Dendritic cell treated with granulocyte-macrophage colony-stimulating factor and Interleukin-4, amounts not matched to agents 40 ng/mL and 50 ng/mL, for 4 days (primary cell): ENCODE measurements around the gene ZNF521.

Experiments used
- H3K27ac Mint-ChIP-seq: one replicate; pipeline ENCODE4 v1.8.0; 2022; ENCODE audit warnings: mild to moderate bottlenecking, mixed read lengths
- H3K27me3 Mint-ChIP-seq: one replicate; pipeline ENCODE4 v1.8.0; 2022; ENCODE audit warnings: mild to moderate bottlenecking, mixed read lengths
- H3K36me3 Mint-ChIP-seq: one replicate; pipeline ENCODE4 v1.8.0; 2022; ENCODE audit warnings: low read depth, mixed read lengths
- H3K4me1 Mint-ChIP-seq: one replicate; pipeline ENCODE4 v1.8.0; 2022; ENCODE audit warnings: low read depth, mixed read lengths
- H3K4me3 Mint-ChIP-seq: one replicate; pipeline ENCODE4 v1.8.0; 2022; ENCODE audit warnings: mild to moderate bottlenecking, moderate library complexity, mixed read lengths
- H3K9me3 Mint-ChIP-seq: one replicate; pipeline ENCODE4 v1.8.0; 2022; ENCODE audit warnings: mixed read lengths
- intact Hi-C: fragments of 100-400 bp; cut with micrococcal nuclease; formaldehyde crosslinking; loops from one replicate; pipeline ENCODE4 v1.15.0; 2022

ZNF521 gene

GRCh38 chr18:25349131-25349925 lies 2.6 kb downstream of the ZNF521 start:
- peak overlapping the region; percentile 91 for H3K4me3 Mint-ChIP-seq
- no peak overlapping the region for H3K27ac Mint-ChIP-seq
- no peaks in the 10 kb centered on the region for H3K9me3 Mint-ChIP-seq
- H3K4me1 Mint-ChIP-seq = peaks cover 14% of the 10 kb centered on the region
- H3K36me3 Mint-ChIP-seq = no peaks in the 10 kb centered on the region
- intact Hi-C loops = no loop called here
- peaks cover 70% of the 10 kb centered on the region for H3K27me3 Mint-ChIP-seq

GRCh38 chr18:25348386-25349130 lies 3.4 kb downstream of the ZNF521 start:
- intact Hi-C loops = no loop called here
- Mint-ChIP-seq H3K36me3 (no peaks in the 10 kb centered on the region), H3K4me1 (peaks cover 14% of the 10 kb centered on the region), H3K27ac (no peak overlapping the region), H3K4me3 (no peak overlapping the region), H3K9me3 (no peaks in the 10 kb centered on the region), H3K27me3 (peaks cover 63% of the 10 kb centered on the region)

- intact Hi-C loops = no loop called here
- Mint-ChIP-seq H3K27ac (no peak overlapping the region), H3K4me3 (no peak overlapping the region), H3K4me1 (peaks cover 22% of the 10 kb centered on the region), H3K36me3 (no peaks in the 10 kb centered on the region), H3K27me3 (peaks cover 49% of the 10 kb centered on the region), H3K9me3 (no peaks in the 10 kb centered on the region)
These were observed 5.4 kb downstream of the ZNF521 start for GRCh38 chr18:25346561-25346960.

GRCh38 chr18:25345081-25345866 lies 6.7 kb downstream of the ZNF521 start:
- Mint-ChIP-seq H3K9me3 (no peaks in the 10 kb centered on the region), H3K4me3 (no peak overlapping the region), H3K4me1 (peaks cover 18% of the 10 kb centered on the region), H3K36me3 (no peaks in the 10 kb centered on the region), H3K27ac (no peak overlapping the region), H3K27me3 (peaks cover 38% of the 10 kb centered on the region)
- intact Hi-C loops = no loop called here

DNA sequence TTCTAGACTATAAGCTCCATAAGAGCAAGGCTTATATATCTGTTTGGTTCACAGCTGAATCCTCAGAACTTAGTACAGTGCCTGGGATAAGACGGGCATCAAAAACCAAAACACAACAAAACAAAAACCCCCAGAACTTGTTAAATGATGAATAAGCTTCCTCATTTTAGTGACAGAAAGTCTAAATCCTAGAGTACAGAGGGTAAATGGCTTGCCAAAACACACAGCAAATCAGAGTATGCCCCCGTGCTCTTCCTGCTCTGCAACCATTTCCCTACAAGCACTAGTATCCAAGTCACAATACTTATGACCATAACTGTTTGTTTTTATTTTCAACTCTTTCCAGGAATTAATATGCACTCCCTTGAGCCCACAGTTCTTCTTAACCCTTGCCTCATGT lies 10.1 kb downstream of the ZNF521 start:
- intact Hi-C loops = no loop called here
- Mint-ChIP-seq H3K36me3 (no peaks in the 10 kb centered on the region), H3K9me3 (no peaks in the 10 kb centered on the region), H3K4me1 (peaks cover 11% of the 10 kb centered on the region), H3K4me3 (no peak overlapping the region), H3K27me3 (peaks cover 9% of the 10 kb centered on the region), H3K27ac (no peak overlapping the region)

- Mint-ChIP-seq H3K36me3 (no peaks in the 10 kb centered on the region), H3K27ac (no peak overlapping the region), H3K27me3 (peaks cover 5% of the 10 kb centered on the region), H3K4me1 (peaks cover 11% of the 10 kb centered on the region), H3K4me3 (no peak overlapping the region), H3K9me3 (no peaks in the 10 kb centered on the region)
- intact Hi-C loops = no loop called here
These were observed 11.2 kb downstream of the ZNF521 start for GRCh38 chr18:25340762-25341161.

DNA sequence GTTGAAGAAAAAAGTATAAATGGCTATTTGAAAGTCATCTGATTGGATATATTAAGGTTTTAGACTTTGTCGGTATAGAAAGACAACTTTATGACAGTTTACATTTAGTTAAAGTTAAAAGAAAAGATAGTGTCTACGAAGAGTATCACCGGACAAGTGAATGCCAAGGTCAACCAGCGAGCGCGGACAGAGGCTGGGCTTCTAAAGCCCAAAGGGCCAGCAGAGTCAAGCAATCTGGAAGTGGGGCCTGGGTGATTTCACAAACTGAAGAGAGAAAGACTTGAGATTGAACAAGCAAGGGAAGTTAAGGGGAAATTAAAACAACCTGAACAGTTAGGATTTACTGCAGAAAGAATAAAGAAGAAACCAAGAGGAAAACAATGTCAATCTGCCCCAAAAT lies 16.3 kb downstream of the ZNF521 start:
- Mint-ChIP-seq H3K36me3 (no peaks in the 10 kb centered on the region), H3K9me3 (no peaks in the 10 kb centered on the region), H3K27me3 (no peaks in the 10 kb centered on the region), H3K4me3 (no peak overlapping the region), H3K4me1 (no peaks in the 10 kb centered on the region), H3K27ac (no peak overlapping the region)
- intact Hi-C loops = no loop called here

DNA sequence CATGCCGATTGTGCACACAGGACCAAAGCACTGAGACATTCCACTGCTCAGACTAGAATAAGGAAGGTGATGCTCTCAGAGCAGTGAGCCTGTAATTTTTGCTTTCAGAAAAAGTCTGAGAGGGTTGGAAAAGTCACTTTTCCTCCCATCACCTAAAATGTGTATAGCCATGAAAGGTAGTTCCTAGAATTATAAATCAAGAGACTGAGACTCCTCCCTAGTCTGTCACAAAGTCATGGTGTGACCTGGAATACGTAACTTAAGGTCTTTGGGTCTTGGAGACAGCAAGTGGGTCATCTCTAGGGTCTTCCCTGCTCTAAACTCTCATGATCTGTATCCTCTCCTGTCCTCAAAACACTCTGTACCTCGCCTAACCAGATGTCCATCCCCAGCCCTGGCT lies 16.9 kb downstream of the ZNF521 start:
- H3K36me3 Mint-ChIP-seq = no peaks in the 10 kb centered on the region
- no peak overlapping the region for H3K4me3 Mint-ChIP-seq
- H3K4me1 Mint-ChIP-seq = no peaks in the 10 kb centered on the region
- H3K27me3 Mint-ChIP-seq = no peaks in the 10 kb centered on the region
- no peaks in the 10 kb centered on the region for H3K9me3 Mint-ChIP-seq
- intact Hi-C loops = no loop called here
- no peak overlapping the region for H3K27ac Mint-ChIP-seq

DNA sequence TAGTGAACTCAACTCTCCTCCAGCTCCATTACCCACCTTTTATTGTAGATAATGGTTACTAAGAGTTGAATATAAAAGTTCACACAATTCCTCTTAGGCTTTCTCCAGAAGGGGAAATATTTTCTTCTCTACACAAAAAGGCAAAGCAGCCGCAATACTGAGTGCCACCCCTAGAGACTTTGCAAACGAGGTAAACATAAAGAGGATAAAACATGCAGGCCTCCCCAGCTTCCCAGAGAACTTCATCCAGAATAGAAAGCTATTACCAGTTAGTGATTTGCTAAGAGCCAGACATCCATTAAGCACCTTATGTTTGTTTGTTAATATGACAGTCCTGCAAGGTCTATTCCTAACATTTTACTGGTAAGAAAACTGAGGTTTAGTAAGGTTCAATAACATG lies 17.4 kb downstream of the ZNF521 start:
- H3K27ac Mint-ChIP-seq = no peak overlapping the region
- H3K4me3 Mint-ChIP-seq = no peak overlapping the region
- H3K9me3 Mint-ChIP-seq = no peaks in the 10 kb centered on the region
- H3K27me3 Mint-ChIP-seq = no peaks in the 10 kb centered on the region
- H3K4me1 Mint-ChIP-seq = peaks cover 4% of the 10 kb centered on the region
- intact Hi-C loops = no loop called here
- H3K36me3 Mint-ChIP-seq = no peaks in the 10 kb centered on the region

DNA sequence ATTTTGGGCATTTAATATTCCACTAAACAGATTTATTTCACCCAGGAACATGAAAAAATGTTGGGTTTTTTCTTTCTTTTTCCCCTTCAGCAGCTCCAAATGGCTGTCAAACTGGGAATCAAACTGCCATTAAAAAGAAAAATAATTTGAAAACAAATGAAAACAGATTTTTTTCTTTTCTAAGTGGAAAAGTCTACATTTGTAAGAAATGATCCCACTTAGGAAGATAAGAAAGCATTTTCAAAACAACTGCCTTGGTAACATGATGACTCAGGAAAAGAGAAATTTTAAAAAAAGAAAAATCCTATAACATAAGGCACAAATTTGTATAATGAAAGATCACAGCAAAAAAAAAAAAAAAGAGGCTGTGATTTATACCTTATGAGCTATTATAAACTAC lies 20.0 kb downstream of the ZNF521 start:
- Mint-ChIP-seq H3K36me3 (no peaks in the 10 kb centered on the region), H3K27me3 (no peaks in the 10 kb centered on the region), H3K9me3 (no peaks in the 10 kb centered on the region), H3K4me1 (peaks cover 19% of the 10 kb centered on the region), H3K27ac (no peak overlapping the region), H3K4me3 (no peak overlapping the region)
- intact Hi-C loops = no loop called here

DNA sequence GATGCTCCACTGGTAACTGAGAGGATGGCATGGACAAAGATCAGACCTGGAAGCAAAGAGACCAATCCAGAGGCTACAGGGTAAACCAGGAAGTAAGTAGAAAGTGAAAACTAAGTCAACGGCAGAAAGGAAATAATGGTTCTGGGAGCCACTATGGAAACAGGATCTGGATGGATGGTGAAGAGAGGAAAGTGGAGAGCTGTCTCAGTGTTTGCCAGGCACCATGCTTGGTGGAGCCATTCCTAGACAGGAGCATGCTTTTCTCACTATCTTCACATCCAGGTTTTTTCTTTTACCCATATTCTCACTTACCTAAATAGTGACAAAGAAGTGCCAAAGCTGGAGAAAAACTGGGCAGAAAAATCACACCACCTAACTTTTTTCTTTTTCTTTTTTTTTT lies 22.2 kb downstream of the ZNF521 start:
- intact Hi-C loops = no loop called here
- Mint-ChIP-seq H3K9me3 (no peaks in the 10 kb centered on the region), H3K36me3 (no peaks in the 10 kb centered on the region), H3K4me1 (peaks cover 19% of the 10 kb centered on the region), H3K27me3 (no peaks in the 10 kb centered on the region), H3K27ac (no peak overlapping the region), H3K4me3 (no peak overlapping the region)

GRCh38 chr18:25327584-25327983 lies 24.4 kb downstream of the ZNF521 start:
- Mint-ChIP-seq H3K27me3 (no peaks in the 10 kb centered on the region), H3K9me3 (no peaks in the 10 kb centered on the region), H3K27ac (no peak overlapping the region), H3K36me3 (no peaks in the 10 kb centered on the region), H3K4me1 (peaks cover 19% of the 10 kb centered on the region), H3K4me3 (no peak overlapping the region)
- intact Hi-C loops = no loop called here

DNA sequence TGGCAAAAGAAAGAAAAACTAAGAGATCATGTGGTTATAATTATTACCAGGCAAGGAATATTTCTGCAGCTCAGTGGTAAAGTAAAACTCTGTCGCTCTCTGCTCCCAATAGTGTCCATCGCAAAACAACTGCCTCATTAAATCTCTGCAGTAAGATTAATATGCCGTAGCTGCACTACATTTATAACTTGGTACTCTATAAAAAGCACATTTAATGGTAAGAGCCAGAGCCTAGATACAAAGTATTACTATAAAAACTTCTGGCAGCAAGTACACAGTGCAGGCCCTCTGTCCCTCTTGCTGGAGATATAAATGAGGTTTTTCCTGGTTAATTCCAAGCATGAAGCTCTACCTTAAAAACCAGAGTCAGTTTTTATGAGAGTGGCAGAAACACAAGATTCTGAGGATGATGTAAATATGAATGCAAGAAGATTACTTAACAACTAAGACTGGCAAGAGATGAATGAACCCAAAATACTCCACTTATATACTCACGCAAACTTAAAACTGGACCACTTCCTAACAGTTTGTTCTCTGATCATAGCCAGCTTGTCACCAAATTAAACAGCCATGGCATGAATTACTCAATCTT lies 25.5 kb downstream of the ZNF521 start:
- Mint-ChIP-seq H3K36me3 (no peaks in the 10 kb centered on the region), H3K4me1 (peaks cover 19% of the 10 kb centered on the region), H3K4me3 (no peak overlapping the region), H3K27me3 (no peaks in the 10 kb centered on the region), H3K9me3 (no peaks in the 10 kb centered on the region), H3K27ac (no peak overlapping the region)
- intact Hi-C loops = no loop called here

DNA sequence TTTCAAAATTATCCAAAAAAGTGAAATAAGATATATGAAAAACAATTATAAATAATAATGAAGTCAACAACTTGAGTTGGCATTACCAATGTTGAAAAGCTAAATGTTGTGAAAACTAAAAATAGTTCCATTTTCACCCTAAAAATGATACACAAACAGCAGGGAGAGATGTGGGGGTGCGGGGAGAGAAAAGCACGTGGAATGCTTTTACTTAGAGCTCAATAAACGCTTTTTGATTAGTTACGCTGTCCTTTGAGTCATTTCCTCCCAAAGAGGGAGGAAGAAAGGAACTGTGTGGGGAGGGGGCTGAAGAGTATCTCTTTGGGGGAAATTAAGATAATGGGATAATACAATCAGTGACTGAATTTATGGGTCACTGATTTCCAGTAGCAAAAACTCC lies 29.2 kb downstream of the ZNF521 start:
- Mint-ChIP-seq H3K27ac (no peak overlapping the region), H3K4me3 (no peak overlapping the region), H3K4me1 (peaks cover 7% of the 10 kb centered on the region), H3K9me3 (no peaks in the 10 kb centered on the region), H3K36me3 (no peaks in the 10 kb centered on the region), H3K27me3 (no peaks in the 10 kb centered on the region)
- intact Hi-C loops = no loop called here
